COLO668 (cell line): ENCODE data around the gene CREBZF.
A peak's percentile ranks its signal among the peaks of the same experiment; 100 is the strongest.
"Not testable (repeated sequence)": the region's sequence is repeated elsewhere in the genome, so short reads cannot be mapped to it uniquely, and the experiment has no call there.

Source experiments
- DNase-seq: peaks from one replicate; lab custom pipeline; 2025; ENCODE audit not compliant: unreplicated experiment; lab: John Stamatoyannopoulos, UW

CREBZF gene

GRCh38 chr11:85627998-85628770, 36.7 kb downstream of the CREBZF start, which contains the start of gene TMEM126B:
TMEM126B (plus strand) TSS chr11:85628593; CDS start chr11:85628608, 15 bp downstream.
- DNase-seq, result peak; percentile 97

- peak; percentile 36 for DNase-seq
Observed at GRCh38 chr11:85627332-85627997, 37.5 kb downstream of the CREBZF start, which contains the start of gene DLG2. DLG2 (minus strand) TSS chr11:85627344.

- no peak for DNase-seq
Observed at GRCh38 chr11:85626496-85626895, 38.4 kb downstream of the CREBZF start.

DNA sequence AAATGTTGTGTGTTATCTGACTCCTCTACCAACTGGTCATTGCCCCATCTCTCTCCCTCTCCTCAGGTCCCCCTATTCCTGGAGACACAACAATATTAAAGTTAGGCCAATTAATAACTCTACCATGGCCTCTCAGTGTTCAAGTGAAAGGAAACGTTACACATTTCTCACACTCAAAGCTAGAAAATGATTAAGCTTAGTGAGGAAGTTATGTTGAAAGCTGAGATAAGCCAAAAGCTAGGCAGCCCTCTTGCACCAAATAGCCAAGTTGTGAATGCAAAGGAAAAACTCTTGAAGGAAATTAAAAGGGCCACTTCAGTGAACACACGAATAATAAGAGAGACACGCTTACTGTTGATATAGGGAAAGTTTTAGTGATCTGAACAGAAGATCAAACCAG, 44.7 kb downstream of the CREBZF start:
- no peak for DNase-seq

DNA sequence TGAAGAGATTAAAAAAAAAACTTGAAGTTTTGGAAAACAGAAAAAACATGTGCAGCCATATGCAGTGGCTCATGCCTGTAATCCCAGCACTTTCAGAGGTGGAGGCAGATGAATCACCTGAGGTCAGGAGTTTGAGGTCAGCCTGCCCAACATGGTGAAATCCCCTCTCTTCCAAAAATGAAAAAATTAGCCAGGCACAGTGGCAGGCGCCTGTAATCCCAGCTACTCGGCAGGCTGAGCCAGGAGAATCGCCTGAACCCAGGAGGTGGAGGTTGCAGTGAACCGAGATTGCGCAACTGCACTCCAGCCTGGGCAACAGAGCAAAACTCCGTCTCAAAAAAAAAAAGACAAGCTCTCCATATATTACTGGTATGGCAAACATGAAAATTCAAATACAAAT, 45.4 kb downstream of the CREBZF start:
- no peak for DNase-seq

GRCh38 chr11:85611643-85612042, 53.3 kb downstream of the CREBZF start:
- not testable (repeated sequence) for DNase-seq
